H1 (cell line): ENCODE data around the gene BFSP2. TPM values are rescaled to one million over a fixed set of nuclear protein-coding genes. Genes with fewer than 3 reads are reported as not detected.

Experiments
- CTCF ChIA-PET: fragments of 300-600 bp; sonication (Branson Sonifier 250); formaldehyde crosslinking; loops from one replicate; lab custom pipeline; 2021; ENCODE audit not compliant: partially characterized antibody; lab: Charles Lee
- POLR2A ChIA-PET: fragments of 300-600 bp; sonication (Branson Sonifier 250); formaldehyde crosslinking; loops from one replicate; lab custom pipeline; 2021; ENCODE audit warnings: inconsistent platforms; ENCODE audit not compliant: partially characterized antibody; lab: Charles Lee
- DNase-seq, 2 experiments: peaks; one replicate each; pipeline versions ENCODE4 v3.0.0 to v3.0.0-alpha.2; 2010 to 2022; ENCODE audit warnings: low spot score in 2 of 2, low read depth in 1 of 2, mixed read lengths in 1 of 2
- FAIRE-seq: peaks from 2 replicates; lab custom pipeline; 2011; peaks lifted over from hg19 to GRCh38; lab: Jason Lieb, UNC
- H2AFZ ChIP-seq: 2 replicates; pipeline ENCODE4 v1.8.1; 2012; ENCODE audit warnings: low read length, inconsistent platforms
- H2AK5ac ChIP-seq: 2 replicates; pipeline ENCODE4 v1.6.1; 2013; ENCODE audit warnings: low read depth, low read length
- H2BK120ac ChIP-seq: replicated peaks from 2 replicates; pipeline ENCODE3; 2013; ENCODE audit warnings: low read depth, low read length, inconsistent platforms
- H2BK12ac ChIP-seq: 2 replicates; pipeline ENCODE4 v1.6.1; 2013; ENCODE audit warnings: low read depth, low read length
- H2BK15ac ChIP-seq: 2 replicates; pipeline ENCODE4 v1.6.1; 2013; ENCODE audit warnings: low read length
- H2BK20ac ChIP-seq: 2 replicates; pipeline ENCODE4 v1.6.1; 2013; ENCODE audit warnings: low read length
- H2BK5ac ChIP-seq: 2 replicates; pipeline ENCODE4 v1.6.1; 2013; ENCODE audit warnings: low read depth, low read length
- H3K14ac ChIP-seq: 2 replicates; pipeline ENCODE4 v1.6.1; 2013; ENCODE audit warnings: inconsistent platforms; ENCODE audit not compliant: insufficient read length
- H3K18ac ChIP-seq: 2 replicates; pipeline ENCODE4 v1.6.1; 2013; ENCODE audit warnings: low read length; ENCODE audit errors: extremely low read depth
- H3K23ac ChIP-seq: 2 replicates; pipeline ENCODE4 v1.6.1; 2013; ENCODE audit warnings: inconsistent platforms; ENCODE audit not compliant: insufficient read length
- H3K23me2 ChIP-seq: 2 replicates; pipeline ENCODE4 v1.6.1; 2013; ENCODE audit warnings: low read depth, low read length
- H3K27ac ChIP-seq: 2 replicates; pipeline ENCODE4 v1.6.1; 2011; ENCODE audit warnings: low read depth, low read length, inconsistent platforms
- H3K27me3 ChIP-seq, 4 experiments: replicated peaks in 1 of 4; 1 replicate in 1 of 4; 2 replicates in 3 of 4; pipeline versions ENCODE4 v1.6.1 to v1.8.1; 2011 to 2013; ENCODE audit warnings: low read length in 3 of 4, mild to moderate bottlenecking in 3 of 4, inconsistent platforms in 2 of 4, mixed read lengths in 2 of 4, moderate library complexity in 1 of 4; ENCODE audit not compliant: control insufficient read depth in 3 of 4, insufficient read depth in 3 of 4; ENCODE audit errors: extremely low read depth in 1 of 4
- H3K36me3 ChIP-seq, 4 experiments: 2 replicates each; pipeline versions ENCODE4 v1.6.1 to v1.8.1; 2011 to 2013; ENCODE audit warnings: mild to moderate bottlenecking in 4 of 4, low read length in 3 of 4, moderate library complexity in 2 of 4, control low read depth in 1 of 4, inconsistent platforms in 1 of 4; ENCODE audit not compliant: insufficient read depth in 4 of 4, control insufficient read depth in 2 of 4
- H3K4ac ChIP-seq: replicated peaks from 2 replicates; pipeline ENCODE3; 2013; ENCODE audit warnings: low read length, low read depth, mixed read lengths, inconsistent platforms; ENCODE audit not compliant: insufficient read length
- H3K4me1 ChIP-seq, 4 experiments: replicated peaks in 1 of 4; 1 replicate in 1 of 4; 2 replicates in 3 of 4; pipeline versions ENCODE4 v1.6.1 to v1.8.1; 2011 to 2013; ENCODE audit warnings: low read length in 3 of 4, inconsistent platforms in 2 of 4, mixed read lengths in 1 of 4; ENCODE audit not compliant: insufficient read depth in 4 of 4, control insufficient read depth in 3 of 4
- H3K4me2 ChIP-seq, 2 experiments: 2 replicates each; pipeline versions ENCODE4 v1.6.1 to v1.8.1; 2011 to 2013; ENCODE audit warnings: low read depth in 2 of 2, low read length in 2 of 2, control low read depth in 1 of 2, inconsistent platforms in 1 of 2, mild to moderate bottlenecking in 1 of 2; ENCODE audit not compliant: insufficient read depth in 1 of 2
- H3K4me3 ChIP-seq, 4 experiments: fragments of 200-600, 300-600 bp in 1 of 4; sonication (generic), shearing (Covaris generic), sonication (Bioruptor Twin) in 1 of 4; 2 replicates each; pipeline versions ENCODE4 v1.5.1 to v1.8.1; 2011 to 2016; ENCODE audit warnings: low read length in 4 of 4, low read depth in 3 of 4, control low read depth in 2 of 4, inconsistent platforms in 2 of 4, mild to moderate bottlenecking in 2 of 4, mixed read lengths in 1 of 4, moderate library complexity in 1 of 4; ENCODE audit not compliant: insufficient read depth in 2 of 4; ENCODE audit errors: extremely low read depth in 1 of 4
- H3K56ac ChIP-seq: replicated peaks from 2 replicates; pipeline ENCODE3; 2013; ENCODE audit warnings: low read depth, mild to moderate bottlenecking, mixed read lengths, low read length, inconsistent platforms; ENCODE audit not compliant: insufficient read length
- H3K79me1 ChIP-seq: 2 replicates; pipeline ENCODE4 v1.6.1; 2013; ENCODE audit warnings: low read depth, low read length, control low read depth
- H3K79me2 ChIP-seq, 2 experiments: 2 replicates each; pipeline versions ENCODE4 v1.6.1 to v1.8.1; 2012 to 2013; ENCODE audit warnings: low read length in 2 of 2, mild to moderate bottlenecking in 2 of 2, inconsistent platforms in 1 of 2; ENCODE audit not compliant: insufficient read depth in 2 of 2, control insufficient read depth in 1 of 2
- H3K9ac ChIP-seq, 4 experiments: replicated peaks in 1 of 4; 1 replicate in 1 of 4; 2 replicates in 3 of 4; pipeline versions ENCODE4 v1.6.1 to v1.8.1; 2011 to 2013; ENCODE audit warnings: low read depth in 3 of 4, low read length in 3 of 4, control low read depth in 2 of 4, mild to moderate bottlenecking in 2 of 4, moderate library complexity in 2 of 4, inconsistent platforms in 1 of 4; ENCODE audit errors: extremely low read depth in 1 of 4
- H3K9me3 ChIP-seq, 2 experiments: 2 replicates each; pipeline versions ENCODE4 v1.6.1 to v1.8.1; 2012 to 2013; ENCODE audit warnings: mild to moderate bottlenecking in 2 of 2, moderate library complexity in 2 of 2, control low read depth in 1 of 2, inconsistent platforms in 1 of 2, low read depth in 1 of 2, low read length in 1 of 2, mixed read lengths in 1 of 2; ENCODE audit not compliant: insufficient read depth in 2 of 2
- H4K20me1 ChIP-seq, 2 experiments: replicated peaks in 1 of 2; 2 replicates each; pipeline versions ENCODE3 to v1.8.1; 2011 to 2013; ENCODE audit warnings: inconsistent platforms in 2 of 2, low read length in 2 of 2, mild to moderate bottlenecking in 1 of 2; ENCODE audit not compliant: insufficient read depth in 2 of 2, control insufficient read depth in 1 of 2
- H4K5ac ChIP-seq: 2 replicates; pipeline ENCODE4 v1.6.1; 2013; ENCODE audit warnings: low read length, low read depth, mixed read lengths, inconsistent platforms; ENCODE audit not compliant: insufficient read length
- H4K8ac ChIP-seq: 2 replicates; pipeline ENCODE4 v1.8.0; 2013; ENCODE audit warnings: mild to moderate bottlenecking, moderate library complexity, low read length, inconsistent platforms; ENCODE audit not compliant: insufficient read depth; ENCODE audit errors: extremely low read depth
- H4K91ac ChIP-seq: replicated peaks from 2 replicates; pipeline ENCODE3; 2013; ENCODE audit warnings: low read length, mixed read lengths, inconsistent platforms; ENCODE audit not compliant: insufficient read length
- CBX5 ChIP-seq: fragments of 300-800, 300-1000 bp; sonication (generic); IDR thresholded peaks from 2 replicates; pipeline ENCODE4 v1.7.1; 2016; ENCODE audit warnings: antibody characterized with exemption, low read length, low read depth
- MAX ChIP-seq: IDR thresholded peaks from 2 replicates; pipeline ENCODE4 v1.6.1; 2012; ENCODE audit warnings: inconsistent platforms
- PHF8 ChIP-seq: fragments of 200-600 bp; sonication (generic); conservative IDR thresholded peaks from 2 replicates; pipeline ENCODE4 v1.7.1; 2012; ENCODE audit warnings: low read depth, mild to moderate bottlenecking, inconsistent platforms, low read length, moderate library complexity
- POU5F1 ChIP-seq: IDR thresholded peaks from 2 replicates; pipeline ENCODE4 v1.6.1; 2011; ENCODE audit warnings: low read depth, mild to moderate bottlenecking, low read length, moderate library complexity
- TBP ChIP-seq: IDR thresholded peaks from 2 replicates; pipeline ENCODE4 v1.6.1; 2011; ENCODE audit warnings: low read depth, low read length, improper control_type of control experiment
- YY1 ChIP-seq: IDR thresholded peaks from 2 replicates; pipeline ENCODE4 v1.6.1; 2011; ENCODE audit warnings: low read depth, mild to moderate bottlenecking, low read length
- ZNF274 ChIP-seq: IDR thresholded peaks from 2 replicates; pipeline ENCODE4 v1.7.0; 2012; ENCODE audit warnings: low read length, borderline replicate concordance; ENCODE audit errors: extremely low read depth
- WGBS, 2 experiments: shearing (Covaris generic) in 1 of 2; methylation state at CpG; one replicate each; pipeline versions ENCODE4 v1.1.6 to v1.1.7; 2013 to 2015; ENCODE audit warnings: low lambda C conversion rate in 2 of 2, mixed read lengths in 2 of 2, inconsistent platforms in 1 of 2, low coverage in 1 of 2, missing lambda C conversion rate in 1 of 2; ENCODE audit not compliant: insufficient replicate concordance in 2 of 2, insufficient coverage in 1 of 2, insufficient read length in 1 of 2; ENCODE audit errors: extremely low coverage in 1 of 2, missing lambda C conversion rate in 1 of 2; 5-methylcytosine and 5-hydroxymethylcytosine counted together
- long read RNA-seq, 2 experiments: library from RNA in 1 of 2; library from capped mRNA in 1 of 2; stranded (forward); transcript quantifications; one replicate each; pipeline ENCODE4 v2.0.0, GENCODE V29; 2021; ENCODE audit warnings: inconsistent platforms in 1 of 2
- polyA minus RNA-seq, 3 experiments: library from RNA; depleted of rRNA, polyadenylated mRNA; stranded (reverse); fragments of >200 nt; gene quantifications; 1 replicate in 2 of 3; 2 replicates in 1 of 3; pipeline ENCODE4 v1.2.3, GENCODE V29; 2011
- polyA plus RNA-seq, 7 experiments: library from polyadenylated mRNA; depleted of rRNA in 3 of 7; stranded (reverse) in 5 of 7; unstranded in 2 of 7; fragments of >200 nt in 5 of 7; fragments of 200-250 nt in 2 of 7; gene quantifications; 1 replicate in 5 of 7; 2 replicates in 1 of 7; 4 replicates in 1 of 7; pipeline versions ENCODE4 v1.2.1 to v1.2.3, GENCODE V29; 2011 to 2013; ENCODE audit warnings: missing spikeins in 2 of 7, mixed read lengths in 2 of 7
- total RNA-seq: library from RNA; stranded (reverse); fragmentation: NEBNext Ultra II Directional; extraction: Animal tissue kit (Norgen Biotek cat#: 25700); gene quantifications from 2 replicates; pipeline ENCODE4 v1.2.1, GENCODE V29; 2021

Gene BFSP2
- total RNA-seq (not detected in 2 replicates), polyA plus RNA-seq (2011; rRNA removed) (not detected in 2 replicates), polyA minus RNA-seq (2011; rRNA and poly(A)+ RNA removed) (not detected in 2 replicates)
- polyA plus RNA-seq (2011; cell fraction: cytosol; rRNA removed), result not detected
- polyA plus RNA-seq (2011; cell fraction: nucleus; rRNA removed), result not detected
- polyA plus RNA-seq (2012, experiment 1 of 2), result not detected in 4 replicates
- not detected for polyA plus RNA-seq (2012, experiment 2 of 2)
- not detected for polyA plus RNA-seq (2013, experiment 1 of 2)
- polyA plus RNA-seq (2013, experiment 2 of 2), result not detected
- not detected for polyA minus RNA-seq (2011; cell fraction: cytosol; rRNA and poly(A)+ RNA removed)
- not detected for polyA minus RNA-seq (2011; cell fraction: nucleus; rRNA and poly(A)+ RNA removed)
- long read RNA-seq, experiment 1, result 0 reads
- long read RNA-seq, experiment 2, result 0 reads

GRCh38 chr3:133400006-133400515 lies at the start of gene BFSP2:
BFSP2 (plus strand) TSS chr3:133400056; CDS start chr3:133400084, 28 bp downstream.
- Histone ChIP-seq H3K27ac (no peak within 1 kb of the TSS), H3K4ac (no peak within 1 kb of the TSS), H3K56ac (no peak within 1 kb of the TSS), H3K14ac (no peak within 1 kb of the TSS), H3K23me2 (no peaks in the 10 kb centered on the region), H3K9me3 (no peaks in the 10 kb centered on the region), H3K23ac (no peak within 1 kb of the TSS), H3K4me1 (peaks cover 0 to 1% (median 0%) of the 10 kb centered on the region in 4 experiments; a peak in 2 of 7 replicates), H2BK120ac (no peak within 1 kb of the TSS), H3K27me3 (no peaks in the 10 kb centered on the region), H2AFZ (no peak within 1 kb of the TSS), H4K8ac (no peak within 1 kb of the TSS), H2BK20ac (no peak within 1 kb of the TSS), H4K5ac (no peak within 1 kb of the TSS), H2BK15ac (no peak within 1 kb of the TSS), H3K9ac (no peak within 1 kb of the TSS), H2BK12ac (no peak within 1 kb of the TSS), H4K91ac (no peak within 1 kb of the TSS), H4K20me1 (no peaks in the 10 kb centered on the region), H2AK5ac (no peak within 1 kb of the TSS), H3K79me1 (no peaks in the 10 kb centered on the region), H3K36me3 (no peaks in the 10 kb centered on the region; a peak in 1 of 8 replicates), H3K4me2 (no peak within 1 kb of the TSS), H3K18ac (no peak within 1 kb of the TSS), H3K79me2 (no peaks in the 10 kb centered on the region), H3K4me3 (no peak within 1 kb of the TSS), H2BK5ac (no peak within 1 kb of the TSS)
- CTCF ChIA-PET, result interaction anchor here (1.1 to 2.2 kb wide), 8 partner anchors 11 to 673 kb away, joined by 4 to 11 read pairs (median 5); no protein-coding TSS in a partner anchor
- POLR2A ChIA-PET, result interaction anchor here (1.4 to 1.5 kb wide), 2 partner anchors 8 to 10 kb away, joined by 3 to 4 read pairs; no protein-coding TSS in a partner anchor
- WGBS, 2 experiments, result 94% methylated on average over 14 of the region's 15 CpGs; no CpG with 5 or more reads in 1 of the 2 experiments
- FAIRE-seq, result no peak
- DNase-seq, result no peak
- TF ChIP-seq PHF8, result no peak
- TF ChIP-seq POU5F1, result no peak
- no peak for TF ChIP-seq ZNF274
- TF ChIP-seq CBX5, result no peak
- no peak for TF ChIP-seq TBP
- TF ChIP-seq MAX, result no peak
- no peak for TF ChIP-seq YY1
